SJCRH30 (cell line): ENCODE measurements around the gene SCN1A. TPM values are rescaled to one million over a fixed set of nuclear protein-coding genes. Genes with fewer than 3 reads are reported as not detected.

ENCODE experiments used
- DNase-seq, 2 experiments: peaks; one replicate each; pipeline ENCODE4 v3.0.0-alpha.2; 2015 to 2020
- H3K27ac ChIP-seq: fragments of 250-450 bp; sonication (Bioruptor Pico); 2 replicates; pipeline ENCODE4 v1.5.1; 2020; ENCODE audit warnings: mild to moderate bottlenecking, moderate library complexity
- H3K27me3 ChIP-seq: fragments of 250-450 bp; sonication (Bioruptor Pico); 2 replicates; pipeline ENCODE4 v1.5.1; 2020; ENCODE audit warnings: mild to moderate bottlenecking, moderate library complexity
- H3K36me3 ChIP-seq: fragments of 250-450 bp; sonication (Bioruptor Pico); 2 replicates; pipeline ENCODE4 v1.5.1; 2020; ENCODE audit warnings: mild to moderate bottlenecking, moderate library complexity
- H3K4me1 ChIP-seq: fragments of 250-450 bp; sonication (Bioruptor Pico); 2 replicates; pipeline ENCODE4 v1.5.1; 2020; ENCODE audit warnings: mild to moderate bottlenecking, moderate library complexity
- H3K4me3 ChIP-seq: fragments of 250-450 bp; sonication (Bioruptor Pico); 2 replicates; pipeline ENCODE4 v1.5.1; 2020; ENCODE audit warnings: mild to moderate bottlenecking, moderate library complexity
- H3K9me3 ChIP-seq: fragments of 250-450 bp; sonication (Bioruptor Pico); replicated peaks from 2 replicates; pipeline ENCODE4 v1.5.1; 2020; ENCODE audit warnings: mild to moderate bottlenecking, moderate library complexity
- total RNA-seq: library from RNA; depleted of rRNA; stranded (reverse); fragments of >200 nt; shearing (Covaris generic); gene quantifications from 2 replicates; pipeline ENCODE4 v1.2.3, GENCODE V29; 2014

The SCN1A gene
- total RNA-seq, 1 experiment from 2014 or later: not detected

GRCh38 chr2:166081131-166081632 lies 46.6 kb downstream of the SCN1A start:
- peak in 1 of 2 experiments; percentile 43 for DNase-seq
- Histone ChIP-seq H3K9me3 (no peaks in the 10 kb centered on the region), H3K36me3 (no peaks in the 10 kb centered on the region), H3K27me3 (no peaks in the 10 kb centered on the region), H3K4me1 (peaks cover 21% of the 10 kb centered on the region), H3K4me3 (no peak overlapping the region), H3K27ac (no peak overlapping the region)

DNA sequence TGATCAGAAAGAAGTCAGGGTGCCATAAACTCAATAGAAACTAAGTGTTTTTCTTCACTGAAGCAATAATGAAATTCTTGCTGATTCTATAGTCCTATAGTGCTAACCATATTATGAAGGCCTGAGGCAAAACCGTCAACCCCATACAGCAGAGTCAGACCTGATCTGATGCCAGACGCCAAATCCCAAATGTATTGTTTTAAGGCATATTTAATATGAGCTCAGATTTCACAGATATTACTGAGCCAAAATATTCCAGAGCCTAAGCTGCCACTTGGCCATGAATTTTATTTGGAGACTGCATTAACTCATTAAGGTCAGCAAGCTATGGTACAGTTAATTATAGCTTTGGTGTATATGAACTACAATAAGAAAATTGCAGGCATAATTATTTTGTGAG lies 53.4 kb downstream of the SCN1A start:
- no peaks in the 10 kb centered on the region for H3K9me3 ChIP-seq
- no peaks in the 10 kb centered on the region for H3K27me3 ChIP-seq
- DNase-seq: peak; percentile 22 to 52
- peaks cover 14% of the 10 kb centered on the region; the same call in 1 of the 2 replicates for H3K4me1 ChIP-seq
- H3K27ac ChIP-seq: no peak overlapping the region
- H3K36me3 ChIP-seq: no peaks in the 10 kb centered on the region
- no peak overlapping the region for H3K4me3 ChIP-seq

- H3K9me3 ChIP-seq: no peaks in the 10 kb centered on the region
- no peak overlapping the region for H3K4me3 ChIP-seq
- no peak overlapping the region for H3K27ac ChIP-seq
- no peak for DNase-seq
- H3K27me3 ChIP-seq: no peaks in the 10 kb centered on the region
- H3K36me3 ChIP-seq: no peaks in the 10 kb centered on the region
- H3K4me1 ChIP-seq: peaks cover 14% of the 10 kb centered on the region; the same call in 1 of the 2 replicates
Measured at GRCh38 chr2:166074011-166074410, 53.8 kb downstream of the SCN1A start.

DNA sequence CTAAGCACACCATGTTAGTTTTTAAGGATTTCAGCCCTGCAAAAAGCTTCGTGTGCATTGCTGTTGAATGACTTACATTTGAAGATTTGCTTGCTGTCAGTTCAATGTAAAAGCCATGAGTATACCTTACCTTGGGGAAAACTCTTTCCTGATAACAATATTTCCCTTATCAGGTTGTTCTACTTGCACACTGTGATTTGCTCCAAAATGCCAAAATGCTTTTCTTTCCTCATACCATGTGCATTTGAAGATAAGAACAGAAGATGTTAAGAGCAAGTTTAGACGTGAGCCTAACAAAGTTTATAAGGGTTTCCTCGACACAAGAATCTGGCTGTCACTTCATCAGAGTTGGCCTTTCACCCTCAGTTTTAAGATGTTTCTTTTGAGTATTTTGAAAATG lies 57.6 kb downstream of the SCN1A start:
- no peak for DNase-seq
- H3K4me1 ChIP-seq: peaks cover 14% of the 10 kb centered on the region; the same call in 1 of the 2 replicates
- no peak overlapping the region for H3K4me3 ChIP-seq
- no peaks in the 10 kb centered on the region for H3K9me3 ChIP-seq
- no peaks in the 10 kb centered on the region for H3K36me3 ChIP-seq
- H3K27ac ChIP-seq: no peak overlapping the region
- no peaks in the 10 kb centered on the region for H3K27me3 ChIP-seq

GRCh38 chr2:166068981-166069380 lies 58.8 kb downstream of the SCN1A start:
- H3K4me3 ChIP-seq: no peak overlapping the region
- H3K36me3 ChIP-seq: no peaks in the 10 kb centered on the region
- H3K27me3 ChIP-seq: no peaks in the 10 kb centered on the region
- H3K4me1 ChIP-seq: peaks cover 10% of the 10 kb centered on the region; the same call in 1 of the 2 replicates
- no peak overlapping the region for H3K27ac ChIP-seq
- no peak for DNase-seq
- no peaks in the 10 kb centered on the region for H3K9me3 ChIP-seq

DNA sequence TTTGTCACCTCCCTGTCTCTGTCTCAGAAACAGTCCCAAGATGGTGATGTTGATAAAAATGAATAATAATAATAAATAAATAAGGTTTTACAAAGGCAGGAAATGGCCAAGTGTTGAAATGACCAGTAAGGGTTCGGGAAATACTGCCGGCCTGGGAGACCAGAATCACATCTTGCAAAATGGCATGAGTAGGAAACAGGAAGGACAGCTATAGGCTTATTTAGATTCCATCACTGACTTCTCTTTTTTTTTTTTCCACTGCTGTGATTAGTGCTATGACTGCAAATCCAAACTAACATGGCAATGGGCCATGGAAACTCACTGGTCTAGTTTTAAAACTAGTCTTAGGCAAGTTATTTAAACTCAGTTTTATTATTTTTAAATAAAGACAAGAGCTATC lies 60.6 kb downstream of the SCN1A start:
- Histone ChIP-seq H3K27ac (no peak overlapping the region), H3K9me3 (no peaks in the 10 kb centered on the region), H3K4me3 (no peak overlapping the region), H3K36me3 (no peaks in the 10 kb centered on the region), H3K4me1 (no peaks in the 10 kb centered on the region; the same call in 1 of the 2 replicates), H3K27me3 (no peaks in the 10 kb centered on the region)
- no peak for DNase-seq

- Histone ChIP-seq H3K4me1 (no peaks in the 10 kb centered on the region), H3K27ac (no peak overlapping the region), H3K9me3 (no peaks in the 10 kb centered on the region), H3K36me3 (no peaks in the 10 kb centered on the region), H3K27me3 (no peaks in the 10 kb centered on the region), H3K4me3 (no peak overlapping the region)
- no peak for DNase-seq
Measured at GRCh38 chr2:166060191-166060590, 67.6 kb downstream of the SCN1A start.

GRCh38 chr2:166057370-166058164 lies 70.3 kb downstream of the SCN1A start:
- H3K36me3 ChIP-seq: no peaks in the 10 kb centered on the region
- H3K27me3 ChIP-seq: no peaks in the 10 kb centered on the region
- no peaks in the 10 kb centered on the region for H3K4me1 ChIP-seq
- DNase-seq: peak in 1 of 2 experiments; percentile 52
- H3K4me3 ChIP-seq: no peak overlapping the region
- no peaks in the 10 kb centered on the region for H3K9me3 ChIP-seq
- H3K27ac ChIP-seq: no peak overlapping the region

GRCh38 chr2:166044853-166045483 lies 82.9 kb downstream of the SCN1A start:
- Histone ChIP-seq H3K4me1 (no peaks in the 10 kb centered on the region), H3K27ac (no peak overlapping the region), H3K4me3 (no peak overlapping the region), H3K36me3 (no peaks in the 10 kb centered on the region), H3K9me3 (no peaks in the 10 kb centered on the region), H3K27me3 (no peaks in the 10 kb centered on the region)
- no peak for DNase-seq

- Histone ChIP-seq H3K36me3 (no peaks in the 10 kb centered on the region), H3K27ac (no peak overlapping the region), H3K4me3 (no peak overlapping the region), H3K27me3 (no peaks in the 10 kb centered on the region), H3K4me1 (no peaks in the 10 kb centered on the region), H3K9me3 (no peaks in the 10 kb centered on the region)
- no peak for DNase-seq
Measured at GRCh38 chr2:166042768-166043390, 84.9 kb downstream of the SCN1A start.

- Histone ChIP-seq H3K4me1 (no peaks in the 10 kb centered on the region), H3K36me3 (no peaks in the 10 kb centered on the region), H3K27ac (no peak overlapping the region), H3K9me3 (no peaks in the 10 kb centered on the region), H3K4me3 (no peak overlapping the region), H3K27me3 (no peaks in the 10 kb centered on the region)
- no peak for DNase-seq
Measured at GRCh38 chr2:166042356-166042755, 85.5 kb downstream of the SCN1A start.

- Histone ChIP-seq H3K27me3 (no peaks in the 10 kb centered on the region), H3K4me1 (no peaks in the 10 kb centered on the region), H3K27ac (no peak overlapping the region), H3K4me3 (no peak overlapping the region), H3K36me3 (no peaks in the 10 kb centered on the region), H3K9me3 (no peaks in the 10 kb centered on the region)
- no peak for DNase-seq
Measured at GRCh38 chr2:166041613-166042012, 86.2 kb downstream of the SCN1A start.

DNA sequence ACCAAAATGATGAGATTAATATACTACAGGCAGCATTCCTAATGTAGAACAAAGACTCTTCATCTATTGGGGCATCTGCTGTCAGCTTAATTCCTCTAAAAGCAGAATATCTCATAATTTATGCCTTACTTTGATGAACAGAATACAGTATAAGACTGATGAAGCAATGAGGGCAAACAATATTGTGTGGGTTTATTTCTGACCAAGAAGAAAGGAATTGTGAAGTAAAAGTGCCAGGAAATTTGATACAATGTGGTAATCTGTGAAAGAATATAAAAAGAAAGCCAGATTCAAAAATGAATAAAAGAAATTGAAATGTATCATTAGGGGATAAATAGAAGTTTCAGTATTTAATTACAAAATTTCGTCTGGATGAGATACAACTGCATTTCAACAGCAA lies 95.5 kb downstream of the SCN1A start:
- DNase-seq: no peak
- no peaks in the 10 kb centered on the region for H3K9me3 ChIP-seq
- H3K36me3 ChIP-seq: no peaks in the 10 kb centered on the region
- no peaks in the 10 kb centered on the region for H3K4me1 ChIP-seq
- H3K27ac ChIP-seq: no peak overlapping the region
- no peak overlapping the region for H3K4me3 ChIP-seq
- no peaks in the 10 kb centered on the region for H3K27me3 ChIP-seq

DNA sequence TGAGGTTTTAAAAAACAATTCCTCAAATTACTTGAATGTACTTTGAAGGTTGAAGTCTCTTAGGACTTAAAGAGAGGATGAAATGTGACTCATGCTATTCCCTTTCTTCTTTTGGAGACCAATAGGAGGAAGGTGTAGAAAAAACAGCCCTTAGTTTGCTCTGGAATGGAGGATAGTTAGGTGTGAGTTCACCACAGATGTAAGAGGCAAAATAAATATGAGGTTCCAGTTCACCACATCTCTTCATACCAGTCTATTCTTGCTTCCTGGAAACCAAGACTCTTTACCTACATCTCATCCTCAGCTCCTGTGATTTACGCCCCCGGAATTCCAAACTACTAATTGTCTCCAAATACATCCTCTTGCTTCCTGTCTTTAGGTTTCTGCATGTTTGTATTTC lies 96.8 kb downstream of the SCN1A start:
- no peaks in the 10 kb centered on the region for H3K9me3 ChIP-seq
- H3K27me3 ChIP-seq: no peaks in the 10 kb centered on the region
- no peaks in the 10 kb centered on the region for H3K36me3 ChIP-seq
- no peak for DNase-seq
- H3K27ac ChIP-seq: no peak overlapping the region
- H3K4me1 ChIP-seq: no peaks in the 10 kb centered on the region
- H3K4me3 ChIP-seq: no peak overlapping the region

- Histone ChIP-seq H3K36me3 (no peaks in the 10 kb centered on the region), H3K4me1 (no peaks in the 10 kb centered on the region), H3K27ac (no peak overlapping the region), H3K9me3 (no peaks in the 10 kb centered on the region), H3K27me3 (no peaks in the 10 kb centered on the region), H3K4me3 (no peak overlapping the region)
- DNase-seq: no peak
Measured at GRCh38 chr2:166025313-166025712, 102.5 kb downstream of the SCN1A start.
